Measurements from ENCODE around the gene TKTL1.

The TKTL1 gene

GRCh38 chrX:154368630-154369448, 73.2 kb downstream of the TKTL1 start:
- Histone ChIP-seq H3K27ac (peak overlapping the region; percentile 58), H3K4me1 (peaks cover 31% of the 10 kb centered on the region), H3K4me2 (peak overlapping the region; percentile 83), H3K36me3 (peaks cover 43% of the 10 kb centered on the region), H3K9ac (peak overlapping the region; percentile 34; the same call in 1 of the 2 replicates), H3K9me3 (peaks cover 71% of the 10 kb centered on the region), H3K4me3 (peak overlapping the region; percentile 78), H4K20me1 (peaks cover 48% of the 10 kb centered on the region), H3K27me3 (peaks cover 22% of the 10 kb centered on the region)
- no peak for TF ChIP-seq Cebpa-rat (IDR thresholded peaks at IDR 0.05)

- Histone ChIP-seq H3K4me1 (peaks cover 35% of the 10 kb centered on the region), H3K9me3 (peaks cover 76% of the 10 kb centered on the region), H3K9ac (peak overlapping the region; percentile 84), H3K27me3 (peaks cover 29% of the 10 kb centered on the region), H3K36me3 (peaks cover 35% of the 10 kb centered on the region), H3K4me3 (peak overlapping the region; percentile 78), H4K20me1 (peaks cover 48% of the 10 kb centered on the region), H3K27ac (peak overlapping the region; percentile 80), H3K4me2 (peak overlapping the region; percentile 83)
- no peak for TF ChIP-seq Cebpa-rat (IDR thresholded peaks at IDR 0.05)
Measured at GRCh38 chrX:154369449-154370299, 74.1 kb downstream of the TKTL1 start.

- H3K4me1 ChIP-seq, result peaks cover 41% of the 10 kb centered on the region
- H3K27ac ChIP-seq, result peak overlapping the region; percentile 80
- H3K36me3 ChIP-seq, result peaks cover 27% of the 10 kb centered on the region
- peak overlapping the region; percentile 83 for H3K4me2 ChIP-seq
- peak overlapping the region; percentile 78 for H3K4me3 ChIP-seq
- peaks cover 37% of the 10 kb centered on the region for H3K27me3 ChIP-seq
- peaks cover 42% of the 10 kb centered on the region for H4K20me1 ChIP-seq
- peak overlapping the region; percentile 84 for H3K9ac ChIP-seq
- H3K9me3 ChIP-seq, result peaks cover 74% of the 10 kb centered on the region
- TF ChIP-seq Cebpa-rat (IDR thresholded peaks at IDR 0.05), result no peak
Measured at GRCh38 chrX:154370300-154371016, 74.9 kb downstream of the TKTL1 start.

GRCh38 chrX:154371017-154371788, 75.6 kb downstream of the TKTL1 start:
- no peak for TF ChIP-seq Cebpa-rat (IDR thresholded peaks at IDR 0.05)
- Histone ChIP-seq H4K20me1 (peaks cover 36% of the 10 kb centered on the region), H3K4me1 (peaks cover 41% of the 10 kb centered on the region), H3K27ac (peak overlapping the region; percentile 80), H3K27me3 (peaks cover 38% of the 10 kb centered on the region), H3K4me2 (peak overlapping the region; percentile 83), H3K9ac (peak overlapping the region; percentile 84), H3K4me3 (peak overlapping the region; percentile 78), H3K9me3 (peaks cover 70% of the 10 kb centered on the region), H3K36me3 (peaks cover 19% of the 10 kb centered on the region)

- H3K4me1 ChIP-seq, result peaks cover 41% of the 10 kb centered on the region
Measured at GRCh38 chrX:154371789-154372300, 76.2 kb downstream of the TKTL1 start.

GRCh38 chrX:154372612-154373022, 77.0 kb downstream of the TKTL1 start:
- Histone ChIP-seq H3K9ac (no peak overlapping the region), H3K27ac (no peak overlapping the region), H3K4me2 (peak overlapping the region; percentile 78)

More at GRCh38 chrX:154371789-154372300, 76.2 kb downstream of the TKTL1 start:
- H3K9me3 ChIP-seq, result peaks cover 63% of the 10 kb centered on the region
- H3K36me3 ChIP-seq, result peaks cover 13% of the 10 kb centered on the region
- H3K4me2 ChIP-seq, result peak overlapping the region; percentile 78
- H3K27me3 ChIP-seq, result peaks cover 38% of the 10 kb centered on the region
- H3K4me3 ChIP-seq, result peak overlapping the region; percentile 78
- no peak overlapping the region for H3K27ac ChIP-seq
- H4K20me1 ChIP-seq, result peaks cover 29% of the 10 kb centered on the region
- H3K9ac ChIP-seq, result no peak overlapping the region
- no peak for TF ChIP-seq Cebpa-rat (IDR thresholded peaks at IDR 0.05)

GRCh38 chrX:154373340-154374306, 78.0 kb downstream of the TKTL1 start:
- Histone ChIP-seq H3K36me3 (no peaks in the 10 kb centered on the region), H4K20me1 (peaks cover 11% of the 10 kb centered on the region), H3K4me2 (peak overlapping the region; percentile 85), H3K4me3 (peak overlapping the region; percentile 63), H3K9ac (no peak overlapping the region), H3K4me1 (peaks cover 44% of the 10 kb centered on the region), H3K9me3 (peaks cover 59% of the 10 kb centered on the region), H3K27ac (no peak overlapping the region), H3K27me3 (peaks cover 38% of the 10 kb centered on the region)
- TF ChIP-seq Cebpa-rat (IDR thresholded peaks at IDR 0.05), result no peak

More at GRCh38 chrX:154372612-154373022, 77.0 kb downstream of the TKTL1 start:
- Histone ChIP-seq H4K20me1 (peaks cover 22% of the 10 kb centered on the region), H3K27me3 (peaks cover 38% of the 10 kb centered on the region), H3K4me3 (no peak overlapping the region; the same call in 1 of the 2 replicates), H3K36me3 (peaks cover 5% of the 10 kb centered on the region), H3K4me1 (peaks cover 48% of the 10 kb centered on the region), H3K9me3 (peaks cover 58% of the 10 kb centered on the region)
- no peak for TF ChIP-seq Cebpa-rat (IDR thresholded peaks at IDR 0.05)

Data from BLaER1 (cell line).